ENCODE data around the gene ANKRD13B. TPM values are rescaled to one million over a fixed set of nuclear protein-coding genes. Genes with fewer than 3 reads are reported as not detected.

ANKRD13B gene
- total RNA-seq, 2 donors from 2014 or later: 2.7 to 30.0 TPM

GRCh38 chr17:29582254-29582765 lies 10.6 kb upstream of the ANKRD13B start:
- no peaks in the 10 kb centered on the region for H3K27me3 ChIP-seq (replicated peaks; ENCODE audit: insufficient read depth)
- H3K36me3 ChIP-seq: peaks cover 0 to 11% of the 10 kb centered on the region in 2 donors
- no peak overlapping the region for H3K27ac ChIP-seq
- H3K4me3 ChIP-seq: no peak overlapping the region
- intact Hi-C loops (cut with DNase I): loop anchor here (5.0 to 10.0 kb wide), 2 partner anchors 195 to 522 kb away; no protein-coding TSS in a partner anchor
- 67% methylated on average over 10 of the region's 10 CpGs for WGBS
- no peaks in the 10 kb centered on the region for H3K4me1 ChIP-seq (replicated peaks)
- TF ChIP-seq POLR2AphosphoS5 (IDR thresholded peaks at IDR 0.05) (no peak), POLR2A (IDR thresholded peaks at IDR 0.05) (no peak)
- TF ChIP-seq, protein P1, sequence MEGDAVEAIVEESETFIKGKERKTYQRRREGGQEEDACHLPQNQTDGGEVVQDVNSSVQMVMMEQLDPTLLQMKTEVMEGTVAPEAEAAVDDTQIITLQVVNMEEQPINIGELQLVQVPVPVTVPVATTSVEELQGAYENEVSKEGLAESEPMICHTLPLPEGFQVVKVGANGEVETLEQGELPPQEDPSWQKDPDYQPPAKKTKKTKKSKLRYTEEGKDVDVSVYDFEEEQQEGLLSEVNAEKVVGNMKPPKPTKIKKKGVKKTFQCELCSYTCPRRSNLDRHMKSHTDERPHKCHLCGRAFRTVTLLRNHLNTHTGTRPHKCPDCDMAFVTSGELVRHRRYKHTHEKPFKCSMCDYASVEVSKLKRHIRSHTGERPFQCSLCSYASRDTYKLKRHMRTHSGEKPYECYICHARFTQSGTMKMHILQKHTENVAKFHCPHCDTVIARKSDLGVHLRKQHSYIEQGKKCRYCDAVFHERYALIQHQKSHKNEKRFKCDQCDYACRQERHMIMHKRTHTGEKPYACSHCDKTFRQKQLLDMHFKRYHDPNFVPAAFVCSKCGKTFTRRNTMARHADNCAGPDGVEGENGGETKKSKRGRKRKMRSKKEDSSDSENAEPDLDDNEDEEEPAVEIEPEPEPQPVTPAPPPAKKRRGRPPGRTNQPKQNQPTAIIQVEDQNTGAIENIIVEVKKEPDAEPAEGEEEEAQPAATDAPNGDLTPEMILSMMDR (IDR thresholded peaks at IDR 0.05): no peak
- DNase-seq (ENCODE audit: low spot score): no peak
- H3K9me3 ChIP-seq: no peaks in the 10 kb centered on the region

GRCh38 chr17:29582772-29583171 lies 10.2 kb upstream of the ANKRD13B start:
- peaks cover 4% of the 10 kb centered on the region for H3K4me1 ChIP-seq (replicated peaks)
- H3K27ac ChIP-seq: no peak overlapping the region
- H3K9me3 ChIP-seq: no peaks in the 10 kb centered on the region
- DNase-seq (ENCODE audit: low spot score): no peak
- TF ChIP-seq, protein P1 (IDR thresholded peaks at IDR 0.05): no peak
- intact Hi-C loops (cut with DNase I): loop anchor here (5.0 to 10.0 kb wide), 2 partner anchors 195 to 522 kb away; no protein-coding TSS in a partner anchor
- peaks cover 0 to 6% of the 10 kb centered on the region in 2 donors for H3K36me3 ChIP-seq
- 92% methylated on average over 13 of the region's 13 CpGs for WGBS
- H3K4me3 ChIP-seq: no peak overlapping the region
- no peaks in the 10 kb centered on the region for H3K27me3 ChIP-seq (replicated peaks; ENCODE audit: insufficient read depth)

DNA sequence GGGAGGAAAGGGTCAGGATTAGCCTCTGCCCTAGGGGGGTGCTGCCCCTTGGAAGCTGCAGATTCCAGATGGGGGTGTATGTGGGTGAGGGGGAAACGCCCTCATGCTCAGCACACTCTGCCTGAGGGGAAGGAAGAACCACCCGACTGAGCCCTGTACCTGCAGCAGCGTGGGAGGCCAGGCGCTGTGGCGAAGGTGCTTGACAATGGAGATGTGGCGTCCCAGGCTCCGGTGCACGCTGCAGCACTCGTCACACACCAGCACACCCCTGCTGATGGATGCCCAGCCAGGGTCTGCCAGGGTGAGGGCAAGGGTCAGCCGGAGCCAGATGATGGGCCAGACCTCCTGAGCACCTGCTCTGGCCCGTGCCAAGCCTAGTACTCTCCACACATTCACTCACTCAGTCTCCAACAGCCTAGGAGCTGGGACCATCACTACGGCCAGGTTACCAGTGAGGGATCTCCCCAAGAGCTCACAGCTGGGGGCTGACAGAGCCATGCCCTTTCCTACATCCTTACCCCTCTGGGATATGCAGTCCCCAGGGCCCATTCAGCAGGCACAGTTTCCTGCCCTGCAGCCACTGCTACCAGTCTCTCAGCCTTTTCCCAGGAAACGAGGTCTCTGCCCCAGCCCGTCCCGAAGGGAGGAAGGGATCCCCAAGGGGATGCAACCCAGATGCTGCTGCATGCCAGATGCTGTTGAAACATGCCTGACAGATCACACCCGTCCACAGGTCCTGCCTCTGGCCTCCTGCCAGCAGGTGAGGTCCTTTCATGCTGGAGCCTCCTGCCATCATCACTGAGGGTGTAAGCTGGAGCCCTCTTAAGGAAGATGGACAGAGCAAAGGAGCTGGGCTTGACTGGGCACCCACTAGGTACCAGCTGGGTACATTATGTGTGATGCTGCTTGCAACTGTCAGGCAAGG lies 9.3 kb upstream of the ANKRD13B start:
- Histone ChIP-seq H3K4me3 (no peak overlapping the region), H3K9me3 (no peaks in the 10 kb centered on the region), H3K36me3 (no peaks in the 10 kb centered on the region), H3K27me3 (replicated peaks; ENCODE audit: insufficient read depth) (no peaks in the 10 kb centered on the region), H3K4me1 (replicated peaks) (peaks cover 8% of the 10 kb centered on the region), H3K27ac (no peak overlapping the region)
- WGBS: 75% methylated on average over 16 of the region's 16 CpGs
- no peak for DNase-seq (ENCODE audit: low spot score)
- TF ChIP-seq, protein P1 (IDR thresholded peaks at IDR 0.05): no peak
- no peak for TF ChIP-seq POLR2AphosphoS5 (IDR thresholded peaks at IDR 0.05)
- no peak for TF ChIP-seq POLR2A (IDR thresholded peaks at IDR 0.05)
- intact Hi-C loops (cut with DNase I): loop anchor here (5.0 to 10.0 kb wide), 2 partner anchors 194 to 521 kb away; no protein-coding TSS in a partner anchor

DNA sequence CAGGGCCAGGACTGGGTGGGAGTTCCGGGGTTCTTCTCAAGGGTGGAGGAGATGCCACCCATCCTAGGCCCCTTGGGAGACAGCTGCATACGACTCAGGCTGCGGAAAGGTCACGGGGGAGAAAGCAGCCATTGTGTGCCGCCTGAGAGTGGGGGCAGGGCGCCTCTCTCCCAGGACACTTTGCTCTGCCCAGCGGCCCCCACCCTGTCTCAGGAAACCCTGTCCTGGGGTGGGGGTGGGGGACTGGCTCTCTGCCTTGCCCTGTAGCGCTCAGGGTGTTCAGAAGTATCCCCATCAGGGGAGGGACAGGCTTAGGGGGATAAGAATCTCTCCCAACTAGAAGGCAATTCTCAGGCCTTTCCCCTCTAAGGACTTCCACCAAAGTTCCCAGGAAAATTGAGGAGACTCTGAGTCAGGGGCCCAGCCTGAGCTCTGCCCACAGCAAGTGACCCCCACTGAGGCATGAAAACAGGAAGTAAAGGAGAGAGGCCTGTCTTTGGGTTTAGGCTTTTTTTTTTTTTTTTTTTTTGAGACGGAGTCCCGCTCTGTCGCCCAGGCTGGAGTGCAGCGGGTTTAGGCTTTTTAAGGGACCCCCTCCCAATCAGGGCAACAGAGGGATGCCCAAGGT lies 8.4 kb upstream of the ANKRD13B start:
- no peak overlapping the region for H3K27ac ChIP-seq
- peaks cover 8% of the 10 kb centered on the region for H3K4me1 ChIP-seq (replicated peaks)
- TF ChIP-seq POLR2AphosphoS5 (IDR thresholded peaks at IDR 0.05) (no peak), POLR2A (IDR thresholded peaks at IDR 0.05) (no peak)
- TF ChIP-seq, protein P1 (IDR thresholded peaks at IDR 0.05): no peak
- H3K27me3 ChIP-seq (replicated peaks; ENCODE audit: insufficient read depth): no peaks in the 10 kb centered on the region
- H3K9me3 ChIP-seq: no peaks in the 10 kb centered on the region
- H3K4me3 ChIP-seq: no peak overlapping the region
- WGBS: 82% methylated on average over 12 of the region's 12 CpGs
- DNase-seq (ENCODE audit: low spot score): no peak
- H3K36me3 ChIP-seq: no peaks in the 10 kb centered on the region
- intact Hi-C loops (cut with DNase I): loop anchor here (5.0 to 10.0 kb wide), 2 partner anchors 193 to 520 kb away; no protein-coding TSS in a partner anchor
